Gastroesophageal sphincter (tissue), 3 donors: ENCODE results near the gene EBF4.

ENCODE experiments used
- POLR2A ChIP-seq, 2 donors: fragments of 450-650 bp; IDR thresholded peaks; one replicate each; pipeline ENCODE4 v1.6.1; 2017; ENCODE audit warnings: antibody characterized with exemption in 2 of 2, mild to moderate bottlenecking in 2 of 2, moderate library complexity in 1 of 2
- POLR2AphosphoS5 ChIP-seq: sonication (generic); formaldehyde crosslinking; IDR thresholded peaks from one replicate; pipeline ENCODE4 v1.6.1; 2017; ENCODE audit warnings: antibody characterized with exemption
- TF ChIP-seq, protein P1 (sequence below), 4 experiments: fragments of 200-600 bp in 2 of 4; fragments of 450-650 bp in 2 of 4; sonication (generic) in 1 of 4; IDR thresholded peaks; one replicate each; pipeline ENCODE4 v1.5.1; 2017 to 2019; ENCODE audit warnings: antibody characterized with exemption in 4 of 4, mild to moderate bottlenecking in 2 of 4, moderate library complexity in 2 of 4

GRCh38 chr20:2680046-2680445, 12.5 kb upstream of the EBF4 start:
- no peak for TF ChIP-seq POLR2AphosphoS5
- TF ChIP-seq, protein P1, sequence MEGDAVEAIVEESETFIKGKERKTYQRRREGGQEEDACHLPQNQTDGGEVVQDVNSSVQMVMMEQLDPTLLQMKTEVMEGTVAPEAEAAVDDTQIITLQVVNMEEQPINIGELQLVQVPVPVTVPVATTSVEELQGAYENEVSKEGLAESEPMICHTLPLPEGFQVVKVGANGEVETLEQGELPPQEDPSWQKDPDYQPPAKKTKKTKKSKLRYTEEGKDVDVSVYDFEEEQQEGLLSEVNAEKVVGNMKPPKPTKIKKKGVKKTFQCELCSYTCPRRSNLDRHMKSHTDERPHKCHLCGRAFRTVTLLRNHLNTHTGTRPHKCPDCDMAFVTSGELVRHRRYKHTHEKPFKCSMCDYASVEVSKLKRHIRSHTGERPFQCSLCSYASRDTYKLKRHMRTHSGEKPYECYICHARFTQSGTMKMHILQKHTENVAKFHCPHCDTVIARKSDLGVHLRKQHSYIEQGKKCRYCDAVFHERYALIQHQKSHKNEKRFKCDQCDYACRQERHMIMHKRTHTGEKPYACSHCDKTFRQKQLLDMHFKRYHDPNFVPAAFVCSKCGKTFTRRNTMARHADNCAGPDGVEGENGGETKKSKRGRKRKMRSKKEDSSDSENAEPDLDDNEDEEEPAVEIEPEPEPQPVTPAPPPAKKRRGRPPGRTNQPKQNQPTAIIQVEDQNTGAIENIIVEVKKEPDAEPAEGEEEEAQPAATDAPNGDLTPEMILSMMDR (IDR thresholded peaks at IDR 0.05) = no peak
- TF ChIP-seq POLR2A (IDR thresholded peaks at IDR 0.05) = no peak
